HG02678 (cell line): Measurements from ENCODE around the gene PCNX4.

Source experiments
- ATAC-seq: cut with Tn5 transposase; IDR thresholded peaks from one replicate; pipeline ENCODE4 v1.9.1; 2021; ENCODE audit warnings: mild to moderate bottlenecking, moderate library complexity; ENCODE audit not compliant: unreplicated experiment

Gene PCNX4

DNA sequence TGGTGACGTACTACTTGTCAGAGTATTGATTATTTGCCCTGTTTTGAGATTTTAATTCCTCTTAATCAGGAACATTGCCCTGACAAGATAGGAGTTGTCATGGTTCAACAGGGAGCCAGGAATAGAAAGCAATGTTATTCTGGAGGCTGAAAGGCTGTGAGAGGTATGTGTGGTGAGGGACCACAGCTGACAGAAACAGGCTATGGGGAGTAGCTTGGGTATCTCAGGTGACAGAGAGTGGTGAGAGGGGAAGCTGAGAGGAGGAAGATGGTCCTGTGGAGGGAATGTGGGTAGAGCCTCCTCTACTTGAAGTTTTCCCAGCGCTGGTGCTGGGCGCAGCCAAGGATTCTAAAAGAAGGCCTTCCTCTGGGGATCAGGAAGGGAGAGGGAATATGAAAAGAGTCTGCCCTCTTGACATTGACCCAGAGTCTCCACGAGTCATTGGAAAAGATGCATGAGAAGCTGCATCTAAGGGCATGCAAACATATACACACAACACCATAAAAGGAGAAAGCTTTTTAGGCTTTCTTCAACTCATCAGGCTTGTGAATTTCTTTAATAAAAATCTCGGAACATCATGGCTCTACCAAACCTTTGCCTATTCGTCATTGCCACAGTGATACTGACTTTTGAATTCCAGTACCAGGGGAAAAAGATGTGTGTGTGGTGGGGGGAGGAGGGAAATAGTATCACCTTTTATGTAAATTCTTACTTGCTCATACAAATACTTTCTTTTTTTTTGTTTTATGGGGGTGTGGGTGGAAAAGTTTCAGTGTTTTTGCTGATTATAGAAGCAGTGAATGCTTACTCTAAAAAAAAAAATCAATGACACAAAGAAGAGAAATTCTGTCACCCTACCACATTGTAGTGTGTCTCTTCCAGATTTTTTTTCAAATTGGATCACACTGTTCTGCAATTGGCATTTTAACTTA is 113.4 kb downstream of the PCNX4 start:
- ATAC-seq: peak; percentile 48

DNA sequence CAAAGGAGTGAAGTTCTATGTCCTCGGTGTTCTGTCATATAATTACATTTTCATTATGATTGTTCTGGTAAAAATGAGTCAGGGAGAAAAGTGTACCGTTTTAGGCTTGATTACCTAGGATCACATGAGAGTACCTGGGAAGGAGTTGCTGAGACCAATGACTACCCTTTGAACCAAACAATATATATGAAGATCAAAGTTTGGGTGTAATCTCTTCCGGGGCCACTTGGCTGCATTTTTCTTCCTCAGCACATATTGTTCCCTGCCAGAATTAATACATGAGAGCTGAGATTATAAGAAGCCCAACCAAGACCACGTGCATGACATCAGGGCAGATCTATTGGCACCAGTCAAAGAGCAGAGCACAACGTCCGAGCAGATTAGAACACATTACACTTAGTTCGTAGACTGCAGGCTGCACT is 114.5 kb downstream of the PCNX4 start:
- no peak for ATAC-seq

DNA sequence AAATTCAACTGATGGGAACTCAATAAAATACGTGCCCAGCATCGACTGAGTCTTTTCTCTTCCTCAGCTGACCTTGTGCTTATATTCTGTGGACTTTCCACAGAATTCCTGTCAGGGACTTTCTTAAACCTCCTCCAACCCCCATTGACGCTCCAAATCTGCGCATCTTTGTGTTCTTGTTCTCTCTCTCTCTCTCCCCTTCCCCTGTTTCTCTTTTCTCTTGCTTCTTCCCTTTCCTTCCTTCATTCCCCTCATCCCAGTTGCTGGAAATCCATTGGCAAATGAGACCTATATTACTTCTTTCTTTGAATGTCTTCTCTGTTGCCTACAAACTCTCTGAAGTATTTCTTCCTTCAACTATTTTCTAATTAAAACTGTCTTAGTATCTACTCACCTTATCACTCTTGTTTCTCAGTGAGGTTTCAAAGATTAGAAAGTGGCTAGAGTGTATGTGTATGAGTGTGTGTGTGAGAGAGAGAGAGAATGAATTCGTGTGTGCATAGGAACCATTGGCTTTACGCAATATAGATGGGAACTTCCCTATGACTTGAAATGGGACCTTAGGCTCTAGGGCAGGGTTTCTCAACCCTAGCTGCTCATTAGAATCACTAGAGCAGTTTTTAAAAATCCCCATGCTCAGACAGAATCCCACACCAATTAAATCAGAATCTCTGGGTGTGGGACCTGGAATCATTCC is 115.3 kb downstream of the PCNX4 start:
- peak; percentile 48 for ATAC-seq

DNA sequence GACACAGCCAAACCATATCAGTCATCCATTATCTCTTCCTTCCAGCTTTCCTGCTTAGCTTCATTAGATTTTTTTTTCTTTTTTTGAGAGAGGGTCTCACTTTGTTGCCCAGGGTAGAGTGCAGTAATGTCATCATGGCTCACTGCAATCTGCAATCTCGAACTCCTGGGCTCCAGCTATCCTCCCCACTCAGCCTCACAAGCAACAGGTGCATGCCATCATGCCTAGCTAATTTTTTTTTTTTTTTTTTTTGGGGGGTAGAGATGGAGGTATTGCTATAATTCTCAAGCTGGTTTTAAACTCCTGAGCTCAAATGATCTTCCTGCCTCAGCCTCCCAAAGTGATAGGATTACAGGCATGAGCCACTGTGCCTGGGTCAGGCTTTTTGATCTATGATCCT is 119.0 kb downstream of the PCNX4 start:
- ATAC-seq: no peak

DNA sequence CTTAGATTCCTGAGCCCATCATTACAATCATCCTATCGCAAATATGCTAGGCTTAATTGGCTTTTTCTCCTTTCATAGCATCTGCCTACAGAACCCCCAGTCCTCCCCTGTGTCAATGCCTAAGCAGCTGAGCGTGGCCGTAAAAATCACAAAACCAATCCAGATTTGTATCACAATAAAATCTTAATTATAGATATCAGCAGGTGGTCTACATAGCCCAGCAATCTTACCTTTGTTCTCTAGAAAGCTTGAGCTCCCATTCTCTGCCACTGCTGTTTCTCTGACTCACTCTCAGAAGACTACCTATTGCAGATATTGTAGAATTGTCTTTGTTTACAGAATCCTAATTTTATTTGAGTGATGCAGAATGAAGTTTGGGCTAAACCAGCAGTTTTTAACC is 119.4 kb downstream of the PCNX4 start:
- ATAC-seq: no peak

DNA sequence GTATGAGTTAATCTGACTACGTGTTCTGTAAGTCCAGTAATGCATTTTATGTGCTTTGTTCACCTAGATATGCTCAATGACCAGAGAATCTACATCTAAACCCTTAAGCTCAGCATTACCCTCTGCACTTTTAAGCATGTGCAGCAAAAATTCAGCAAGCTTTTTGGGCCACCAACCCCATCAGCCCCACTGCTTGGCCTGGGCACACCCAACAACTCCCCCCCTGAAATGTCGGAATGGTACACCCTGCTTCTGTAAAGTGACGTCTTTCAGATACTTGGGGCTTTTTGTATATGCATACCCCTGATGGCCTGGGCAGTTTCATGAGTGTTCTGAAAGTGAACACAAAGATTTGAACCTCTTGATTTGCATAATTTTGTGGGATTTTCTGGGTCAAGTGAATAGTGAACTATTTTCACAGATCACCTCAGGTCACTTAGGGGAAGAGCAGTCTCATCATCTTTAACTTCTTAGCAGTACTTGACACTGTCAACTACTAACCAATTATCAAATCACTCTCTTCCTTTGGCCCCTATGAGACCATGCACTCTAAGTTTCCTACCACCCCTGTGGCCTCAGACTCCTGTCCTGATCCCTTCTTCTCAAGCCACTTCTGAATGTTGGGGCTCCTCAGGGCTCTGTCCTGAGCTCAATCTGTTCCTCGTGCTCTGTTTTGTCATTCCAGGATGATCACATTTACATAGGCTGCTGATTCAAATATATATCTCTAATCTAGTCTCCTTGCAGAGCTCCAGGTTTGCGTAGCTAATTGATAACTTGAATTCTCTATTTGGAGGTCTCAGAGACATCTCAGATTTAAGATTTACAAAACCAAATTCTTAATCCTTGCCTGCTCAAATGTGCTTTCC is 121.0 kb downstream of the PCNX4 start:
- peak; percentile 90 for ATAC-seq

DNA sequence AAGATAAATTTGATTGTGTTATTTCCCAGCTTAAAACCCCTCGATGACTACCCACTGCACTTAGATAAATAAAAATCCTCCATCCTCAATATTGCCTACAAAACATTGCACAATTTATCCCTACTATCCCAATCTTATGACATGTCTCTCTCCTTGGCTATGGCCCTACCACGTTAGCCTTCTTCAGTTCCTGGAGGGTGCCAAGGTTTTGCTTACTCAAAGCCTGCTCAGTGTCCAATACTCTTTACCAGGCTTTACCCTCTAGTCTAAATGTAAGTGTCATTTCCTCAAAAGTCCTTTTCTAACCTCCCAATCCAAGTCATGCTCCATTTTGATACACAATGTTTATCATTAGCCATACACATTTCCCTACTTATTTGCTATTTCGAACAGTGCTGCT is 122.3 kb downstream of the PCNX4 start:
- no peak for ATAC-seq

DNA sequence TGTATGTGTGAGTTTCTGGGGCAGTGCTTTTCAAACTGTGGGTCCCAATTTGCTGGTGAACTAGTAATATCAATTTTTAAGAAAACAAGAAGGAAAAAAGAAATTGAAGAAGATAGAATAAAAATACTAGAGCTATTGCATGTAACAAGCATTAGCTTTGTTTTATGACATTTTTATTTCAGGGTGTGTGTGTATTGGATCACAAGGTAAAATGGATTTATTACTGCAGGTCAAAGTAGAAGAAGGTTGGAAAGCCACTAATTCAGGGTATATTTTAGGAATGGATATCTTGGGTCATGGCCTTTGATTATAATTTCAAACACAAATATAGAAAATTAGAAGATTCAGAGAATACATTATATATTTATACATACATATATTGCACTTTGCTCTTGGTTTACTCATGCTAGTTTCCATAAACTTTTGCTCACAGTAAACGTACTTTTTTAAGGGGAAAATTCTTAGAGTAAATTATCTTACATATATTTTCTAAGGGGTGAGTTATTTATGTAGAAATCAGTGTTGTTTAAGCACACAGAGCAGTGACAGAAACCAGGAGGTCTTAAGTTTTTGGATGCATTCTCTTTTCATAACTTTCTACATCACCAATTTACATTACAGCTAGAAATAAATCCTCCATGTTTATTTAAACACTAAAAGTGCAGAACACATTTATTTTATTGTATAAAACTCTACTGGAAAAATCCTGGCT is 122.8 kb downstream of the PCNX4 start:
- no peak for ATAC-seq

DNA sequence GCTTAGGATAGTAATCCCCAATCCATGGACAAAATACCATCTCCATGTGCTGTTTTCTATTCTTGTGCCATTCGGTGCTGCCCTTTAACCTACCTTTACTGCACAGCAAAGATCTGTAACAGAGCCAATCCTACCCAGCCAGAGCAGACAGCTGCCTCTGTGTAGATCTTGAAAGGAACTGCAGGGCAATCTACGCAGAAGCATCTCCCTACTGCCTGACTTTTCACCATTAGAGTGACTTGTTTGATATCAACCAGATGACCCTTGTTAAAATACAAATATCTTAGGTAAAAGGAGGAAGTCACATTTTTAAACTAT is 123.4 kb downstream of the PCNX4 start:
- ATAC-seq: no peak

DNA sequence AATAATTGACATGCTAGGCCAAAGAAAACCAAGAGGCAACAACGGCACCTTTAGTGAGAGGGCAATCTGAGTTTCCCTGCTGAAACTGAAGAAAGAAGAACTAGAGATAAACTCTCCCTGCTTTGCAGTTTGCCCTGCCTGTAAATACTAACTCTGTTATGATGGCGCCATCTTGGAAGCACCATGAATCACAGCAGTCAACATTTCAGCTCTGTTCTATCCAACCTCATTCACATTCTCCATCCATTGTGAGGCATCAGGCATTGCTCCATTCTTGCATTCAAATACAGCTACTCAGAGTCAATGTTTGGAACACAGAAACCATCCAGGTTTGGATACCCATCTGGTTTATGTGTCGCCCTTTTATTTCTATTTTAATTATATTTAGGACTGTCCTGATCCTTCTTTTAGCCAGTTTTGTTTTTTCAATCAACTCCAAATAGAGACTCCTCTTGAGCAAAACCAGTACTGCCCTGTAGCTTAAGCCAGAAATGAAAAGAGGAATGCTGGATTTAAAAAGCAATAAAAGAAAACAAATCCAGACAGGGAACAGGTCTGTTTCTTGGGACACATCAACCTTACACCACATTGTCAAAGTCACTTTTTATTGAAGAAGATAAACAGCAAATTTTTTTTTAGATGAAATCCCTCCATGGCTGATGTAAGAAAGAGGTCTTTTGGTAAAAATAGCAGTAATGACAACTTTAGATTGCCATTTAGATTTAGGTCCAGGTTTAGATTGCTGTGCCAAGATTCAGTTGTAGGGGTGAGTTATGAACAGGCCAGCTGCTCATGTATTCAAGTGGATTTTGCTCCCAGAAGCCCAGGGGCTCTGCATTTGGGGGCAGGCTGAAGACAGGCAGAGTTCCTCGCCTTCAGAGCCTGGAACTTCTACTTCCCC is 124.0 kb downstream of the PCNX4 start:
- ATAC-seq: no peak

DNA sequence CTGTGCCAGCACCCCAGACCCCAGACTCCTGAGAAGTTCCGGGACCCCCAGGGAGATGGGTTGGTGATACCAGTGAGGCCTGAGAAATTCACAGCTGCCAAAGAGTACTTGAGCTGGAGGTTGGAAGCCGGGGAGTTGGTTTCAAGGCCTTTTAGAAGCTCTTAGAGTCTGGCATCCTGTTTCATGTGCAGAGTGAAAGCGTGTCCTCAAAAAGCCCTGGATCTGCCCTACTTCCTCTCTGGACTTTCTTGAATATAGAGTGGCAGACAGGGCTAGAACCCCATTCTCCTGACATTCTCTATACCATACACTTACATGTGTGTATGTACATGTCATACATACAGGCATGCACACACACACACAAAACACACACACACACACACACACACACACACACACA is 126.0 kb downstream of the PCNX4 start:
- ATAC-seq: no peak
